Fibroblast of pulmonary artery (primary cell): ENCODE results near the gene PES1.

Experiments used
- DNase-seq: peaks from one replicate; pipeline ENCODE4 v3.0.0-alpha.2; 2010; ENCODE audit warnings: low read depth
- H3K4me3 ChIP-seq: replicated peaks from 2 replicates; pipeline ENCODE4 v1.5.1; 2011; ENCODE audit warnings: low read depth, mild to moderate bottlenecking, control low read depth, low read length, moderate library complexity
- TF ChIP-seq, protein P1 (sequence below): IDR thresholded peaks from 2 replicates; pipeline ENCODE4 v1.5.1; 2011; ENCODE audit warnings: mild to moderate bottlenecking, control low read depth, low read length, inconsistent platforms; ENCODE audit errors: missing control alignments

PES1 gene

DNA sequence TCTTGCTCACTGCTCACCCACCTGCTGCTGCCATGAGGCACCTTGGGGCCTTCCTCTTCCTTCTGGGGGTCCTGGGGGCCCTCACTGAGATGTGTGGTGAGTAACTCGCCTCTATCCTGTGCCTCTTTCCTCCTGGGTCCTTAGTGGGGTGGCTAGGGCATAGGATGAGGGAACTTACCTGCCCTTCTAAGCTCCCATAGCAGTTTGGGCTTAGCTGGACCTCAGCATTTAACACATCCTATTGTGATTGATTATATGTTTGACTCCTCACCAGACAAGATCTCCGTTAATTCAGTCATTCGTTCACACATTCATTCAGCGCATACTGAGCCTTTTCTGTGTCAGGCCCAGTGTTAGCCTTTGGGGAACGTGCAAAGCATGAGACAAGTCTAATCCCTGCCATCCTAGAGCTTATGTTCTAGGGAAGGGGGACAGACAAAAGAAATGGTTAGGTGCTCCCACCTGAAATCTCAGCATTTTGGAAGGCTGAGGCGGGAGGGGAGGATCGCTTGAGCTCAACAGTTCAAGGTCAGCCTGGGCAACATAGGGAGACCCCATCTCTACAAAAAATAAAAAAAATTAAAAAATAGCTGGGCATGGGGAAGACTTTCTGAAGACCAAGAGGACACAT, 15.7 kb upstream of the PES1 start:
- H3K4me3 ChIP-seq: peak overlapping the region; percentile 57
- TF ChIP-seq, protein P1, sequence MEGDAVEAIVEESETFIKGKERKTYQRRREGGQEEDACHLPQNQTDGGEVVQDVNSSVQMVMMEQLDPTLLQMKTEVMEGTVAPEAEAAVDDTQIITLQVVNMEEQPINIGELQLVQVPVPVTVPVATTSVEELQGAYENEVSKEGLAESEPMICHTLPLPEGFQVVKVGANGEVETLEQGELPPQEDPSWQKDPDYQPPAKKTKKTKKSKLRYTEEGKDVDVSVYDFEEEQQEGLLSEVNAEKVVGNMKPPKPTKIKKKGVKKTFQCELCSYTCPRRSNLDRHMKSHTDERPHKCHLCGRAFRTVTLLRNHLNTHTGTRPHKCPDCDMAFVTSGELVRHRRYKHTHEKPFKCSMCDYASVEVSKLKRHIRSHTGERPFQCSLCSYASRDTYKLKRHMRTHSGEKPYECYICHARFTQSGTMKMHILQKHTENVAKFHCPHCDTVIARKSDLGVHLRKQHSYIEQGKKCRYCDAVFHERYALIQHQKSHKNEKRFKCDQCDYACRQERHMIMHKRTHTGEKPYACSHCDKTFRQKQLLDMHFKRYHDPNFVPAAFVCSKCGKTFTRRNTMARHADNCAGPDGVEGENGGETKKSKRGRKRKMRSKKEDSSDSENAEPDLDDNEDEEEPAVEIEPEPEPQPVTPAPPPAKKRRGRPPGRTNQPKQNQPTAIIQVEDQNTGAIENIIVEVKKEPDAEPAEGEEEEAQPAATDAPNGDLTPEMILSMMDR: no peak
- no peak for DNase-seq

DNA sequence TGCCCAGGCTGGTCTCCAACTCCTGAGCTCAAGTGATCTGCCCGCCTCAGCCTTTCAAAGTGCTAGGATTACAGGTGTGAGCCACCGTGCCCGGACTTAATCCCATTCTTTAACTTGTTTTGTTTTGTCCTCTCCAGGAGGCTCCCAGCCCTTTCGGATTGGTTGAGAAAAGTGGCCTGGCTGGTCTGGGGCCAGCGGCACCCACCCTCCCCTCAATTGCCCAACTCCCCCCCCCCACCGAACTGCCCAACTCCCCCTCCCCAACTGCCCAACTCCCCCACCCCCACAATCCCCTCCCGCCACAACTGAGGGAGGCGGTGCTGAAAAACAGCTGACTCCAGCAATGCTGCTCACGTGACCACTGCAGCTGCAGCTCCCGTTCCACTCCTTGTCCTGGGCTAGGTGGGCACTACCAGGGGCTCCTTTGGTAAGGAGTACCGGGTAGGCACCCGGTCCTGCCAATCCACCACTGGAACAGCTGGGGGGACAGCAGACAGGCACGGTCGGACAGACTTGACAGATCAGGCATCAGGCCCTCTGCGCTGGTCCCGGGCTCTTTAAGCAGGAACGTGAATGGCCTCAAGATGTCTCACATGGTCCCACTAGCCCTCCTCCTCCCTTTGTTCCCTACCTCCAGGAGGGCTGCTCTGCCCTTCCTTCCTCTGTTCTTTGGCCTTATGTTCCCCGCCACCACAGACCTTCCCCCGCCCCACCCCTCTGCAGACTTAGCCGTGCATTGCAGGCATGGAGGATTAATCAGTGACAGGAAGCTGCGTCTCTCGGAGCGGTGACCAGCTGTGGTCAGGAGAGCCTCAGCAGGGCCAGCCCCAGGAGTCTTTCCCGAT, 15.0 kb upstream of the PES1 start, which contains the start of gene TCN2:
Gene TCN2 (plus strand): TSS at position 720 of the 845 bp plus-strand sequence. CDS start 158 bp downstream, outside the sequence.
- H3K4me3 ChIP-seq: peak within 1 kb of the TSS; percentile 57
- DNase-seq: peak; percentile 89
- TF ChIP-seq, protein P1: no peak

DNA sequence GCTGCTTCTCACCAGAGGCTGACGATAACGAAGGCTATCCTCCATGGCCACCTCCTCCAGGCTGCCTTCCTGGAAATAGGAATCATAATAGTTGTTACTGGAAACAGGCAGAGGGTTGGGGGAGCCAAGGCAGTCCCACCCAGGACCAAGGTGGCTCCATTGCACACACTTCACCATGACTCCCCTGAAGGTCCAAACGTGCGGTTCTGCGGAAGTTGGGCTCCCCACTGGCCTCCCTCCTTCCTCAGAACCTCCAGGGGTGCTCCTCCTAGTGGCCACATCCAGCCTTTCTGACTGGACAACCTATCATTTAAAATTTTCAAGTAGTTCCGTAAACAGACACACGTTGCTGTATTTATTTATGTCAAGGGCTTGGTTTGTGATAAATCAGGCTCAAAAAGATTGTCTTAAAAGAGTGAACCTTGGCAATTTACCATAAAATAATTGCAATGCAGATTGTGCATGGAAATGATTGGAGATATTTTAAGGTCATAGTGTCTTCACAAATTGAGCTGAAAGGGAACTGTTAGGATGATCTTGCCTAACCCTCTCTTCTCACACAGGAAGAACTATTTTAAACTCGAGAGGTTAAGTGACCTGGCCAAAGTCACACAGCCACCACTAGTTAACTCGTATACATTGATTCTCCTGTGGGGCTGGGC, 13.9 kb upstream of the PES1 start:
- DNase-seq: peak; percentile 59
- TF ChIP-seq, protein P1: peak; percentile 77
- H3K4me3 ChIP-seq: peak overlapping the region; percentile 57

DNA sequence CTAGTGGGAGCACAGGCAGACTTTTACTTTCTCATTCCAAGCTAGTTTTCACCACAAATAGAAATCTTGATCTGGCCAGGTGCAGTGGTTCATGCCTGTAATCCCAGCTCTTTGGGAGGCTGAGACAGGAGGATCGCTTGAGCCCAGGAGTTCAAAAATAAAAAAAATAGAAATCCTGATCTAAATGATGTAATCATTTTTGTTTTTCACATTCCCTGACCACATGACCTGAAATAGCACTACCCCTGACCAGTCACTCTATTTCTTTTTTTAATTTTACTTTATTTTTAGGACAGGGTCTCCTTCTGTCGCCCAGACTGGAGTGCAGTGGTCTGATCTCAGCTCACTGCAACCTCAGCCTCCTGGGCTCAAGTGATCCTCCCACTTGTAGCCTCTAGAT, 13.0 kb upstream of the PES1 start:
- H3K4me3 ChIP-seq: no peak overlapping the region
- TF ChIP-seq, protein P1: no peak
- DNase-seq: no peak

DNA sequence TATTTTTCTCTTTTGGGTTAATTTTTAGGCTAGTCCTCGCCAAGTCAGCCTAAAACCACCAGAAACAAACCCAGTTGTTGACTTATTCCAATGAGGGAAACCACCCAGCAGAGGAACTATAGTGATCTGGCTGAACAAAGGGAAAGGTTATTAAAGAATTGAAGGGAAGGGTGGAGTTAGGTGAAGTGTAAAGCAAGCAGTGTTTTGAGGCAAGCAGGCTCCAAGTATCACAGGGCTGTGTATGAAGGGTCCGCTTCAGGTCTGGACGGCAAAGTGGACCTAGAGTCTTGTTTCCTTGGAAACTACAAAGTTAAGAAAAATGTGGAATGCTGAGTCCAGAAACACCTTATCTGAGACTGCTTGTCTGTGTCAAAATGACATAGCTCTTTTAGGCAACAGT, 12.1 kb upstream of the PES1 start:
- TF ChIP-seq, protein P1: no peak
- DNase-seq: no peak
- no peak overlapping the region for H3K4me3 ChIP-seq

DNA sequence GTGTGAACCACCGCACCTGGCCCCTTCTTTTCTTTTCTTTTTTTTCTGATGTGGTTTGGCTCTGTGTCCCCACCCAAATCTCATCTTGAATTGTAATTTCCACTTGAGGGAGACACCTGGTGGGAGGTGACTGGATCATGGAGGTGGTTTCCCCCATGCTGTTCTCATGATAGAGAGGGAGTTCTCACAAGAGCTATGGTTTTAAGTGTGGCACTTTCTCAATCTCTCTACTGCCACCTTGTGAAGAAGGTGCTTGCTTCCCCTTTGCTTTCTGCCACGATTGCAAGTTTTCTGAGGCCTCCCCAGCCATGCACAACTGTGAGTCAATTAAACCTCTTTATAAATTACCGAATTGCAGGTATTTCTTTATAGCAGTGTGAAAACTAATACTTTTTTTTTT, 10.3 kb upstream of the PES1 start:
- TF ChIP-seq, protein P1: peak; percentile 53

More for the DNA sequence above, 10.3 kb upstream of the PES1 start:
- no peak overlapping the region for H3K4me3 ChIP-seq
- peak; percentile 62 for DNase-seq
